GM18909 (cell line): Measurements from ENCODE around the gene PNPLA2.

Experiments
- ATAC-seq: cut with Tn5 transposase; IDR thresholded peaks from one replicate; pipeline ENCODE4 v1.9.1; 2021; ENCODE audit warnings: mild to moderate bottlenecking; ENCODE audit not compliant: unreplicated experiment, poor library complexity

PNPLA2 gene

DNA sequence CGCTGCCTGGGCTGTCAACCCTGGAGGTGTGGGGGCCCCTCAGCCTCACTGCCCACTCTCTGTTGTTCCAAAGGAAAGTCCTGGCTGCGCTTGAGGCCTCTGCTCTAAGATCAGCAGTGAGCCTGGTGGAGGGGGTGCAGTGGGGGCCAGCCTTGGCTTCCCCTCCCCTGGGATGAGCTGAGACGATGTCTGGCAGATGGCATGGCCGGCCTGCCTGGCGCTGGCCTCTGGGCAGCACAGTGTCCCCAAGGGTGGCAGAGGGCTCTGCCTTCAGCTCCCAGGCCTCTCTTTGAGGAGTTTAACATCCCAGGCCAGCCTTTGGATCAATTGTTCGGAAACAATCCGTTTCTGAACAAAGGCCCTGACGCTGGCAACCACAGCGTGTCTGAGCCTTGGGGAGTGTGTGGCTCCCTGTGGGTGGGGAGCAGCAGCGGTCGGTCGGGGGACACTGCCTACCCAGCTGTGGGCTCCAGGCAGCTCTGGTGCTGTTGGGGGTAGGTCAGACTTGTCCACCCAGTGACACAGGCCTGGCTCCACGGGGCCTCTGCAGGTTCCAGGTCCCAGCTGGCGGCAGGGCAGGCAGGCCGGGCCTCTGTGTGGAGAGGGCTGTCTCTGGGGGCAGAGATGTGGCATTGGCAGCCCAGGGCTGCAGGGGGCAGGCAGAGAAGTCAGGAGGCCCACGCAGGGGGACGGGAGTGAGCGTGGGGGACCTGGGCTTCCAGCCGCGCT lies 36.1 kb downstream of the PNPLA2 start:
- ATAC-seq = no peak

DNA sequence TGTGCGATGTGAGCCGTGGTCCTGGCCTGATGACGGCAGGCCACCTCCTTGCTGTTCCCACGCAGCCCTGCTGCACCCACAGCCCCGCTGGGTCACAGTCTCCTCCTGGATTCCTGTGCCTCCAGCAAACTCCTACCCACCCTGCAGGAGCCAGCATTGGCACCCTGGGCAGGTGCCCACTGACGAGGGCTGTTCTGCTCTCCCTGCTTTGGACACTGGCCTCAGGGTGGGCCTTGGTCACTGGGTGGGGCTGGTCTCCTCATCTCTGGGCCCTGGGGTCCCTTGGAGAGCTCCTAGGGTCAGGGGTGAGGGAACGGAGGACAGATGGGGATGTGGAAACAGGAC lies 36.6 kb downstream of the PNPLA2 start:
- no peak for ATAC-seq

DNA sequence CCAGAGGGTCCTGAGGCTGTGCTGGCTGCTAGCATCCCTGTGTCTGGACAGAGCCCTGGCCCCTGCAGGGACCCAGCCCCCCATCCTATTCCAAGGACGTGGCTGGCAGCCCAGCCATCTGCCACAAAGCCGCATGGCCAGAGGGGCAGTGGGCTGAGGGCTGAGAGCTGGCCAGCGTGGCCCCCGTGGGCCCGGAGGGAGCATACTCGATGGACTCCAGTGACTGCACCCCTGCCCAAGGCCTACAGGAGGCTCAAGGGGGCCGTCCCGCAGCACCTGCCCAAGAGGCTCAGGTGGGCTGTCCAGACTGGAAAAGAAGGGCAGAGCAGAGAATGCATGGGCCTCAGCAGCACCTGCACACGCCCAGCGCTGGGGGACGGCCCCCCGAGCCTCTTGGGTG lies 37.1 kb downstream of the PNPLA2 start:
- ATAC-seq = no peak

DNA sequence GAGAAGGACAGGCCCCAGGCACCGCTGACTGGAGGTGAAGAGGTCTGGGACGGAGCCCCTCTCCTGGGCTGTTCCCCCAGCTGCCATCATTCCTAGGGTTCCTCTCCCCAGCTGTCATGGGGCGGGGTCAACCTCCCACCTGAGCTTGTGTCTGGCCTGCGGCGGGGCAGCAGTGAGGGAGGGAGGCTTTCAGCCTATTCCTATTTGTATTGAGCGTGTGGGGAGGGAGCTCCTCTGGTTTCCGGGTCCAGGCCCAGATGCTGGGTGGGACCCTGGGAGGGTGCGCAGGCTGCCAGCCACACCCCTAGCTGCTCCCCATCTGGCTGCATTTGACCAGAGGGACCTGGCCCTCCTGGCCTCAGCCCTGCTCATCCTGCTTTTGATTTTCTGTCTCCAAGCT lies 37.7 kb downstream of the PNPLA2 start:
- ATAC-seq = no peak

DNA sequence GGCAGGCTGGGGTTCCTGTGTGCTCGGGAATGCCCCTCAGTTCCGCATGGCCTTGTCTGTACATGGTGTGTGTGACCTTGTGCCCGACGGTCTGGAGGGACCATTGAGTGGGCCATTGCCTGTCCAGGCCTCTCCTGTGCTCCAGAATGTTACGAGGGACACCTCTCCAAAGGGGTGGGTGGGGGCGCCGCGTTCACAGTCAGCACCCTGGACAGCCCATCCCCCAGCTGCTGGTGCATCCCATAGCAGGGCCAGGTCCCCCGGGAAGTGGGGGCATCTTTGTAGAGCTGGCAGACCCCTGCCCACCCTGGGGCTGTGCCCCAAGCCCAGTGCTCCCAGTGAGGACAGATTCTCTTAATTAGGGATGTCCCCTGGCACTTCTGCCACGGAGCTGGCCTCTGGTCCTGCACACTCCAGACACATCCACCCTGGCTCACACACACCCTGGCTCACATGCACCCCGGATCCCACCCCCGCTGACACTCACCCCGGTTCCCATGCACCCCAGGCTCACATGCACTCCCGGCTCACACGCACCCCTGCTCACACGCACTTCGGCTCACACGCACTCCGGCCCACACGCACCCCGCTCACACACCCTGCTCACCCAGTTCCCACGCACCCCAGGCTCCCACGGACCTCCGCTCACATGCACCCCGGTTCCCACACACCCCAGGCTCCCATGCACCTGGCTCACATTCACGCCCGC lies 39.5 kb downstream of the PNPLA2 start:
- ATAC-seq = no peak

DNA sequence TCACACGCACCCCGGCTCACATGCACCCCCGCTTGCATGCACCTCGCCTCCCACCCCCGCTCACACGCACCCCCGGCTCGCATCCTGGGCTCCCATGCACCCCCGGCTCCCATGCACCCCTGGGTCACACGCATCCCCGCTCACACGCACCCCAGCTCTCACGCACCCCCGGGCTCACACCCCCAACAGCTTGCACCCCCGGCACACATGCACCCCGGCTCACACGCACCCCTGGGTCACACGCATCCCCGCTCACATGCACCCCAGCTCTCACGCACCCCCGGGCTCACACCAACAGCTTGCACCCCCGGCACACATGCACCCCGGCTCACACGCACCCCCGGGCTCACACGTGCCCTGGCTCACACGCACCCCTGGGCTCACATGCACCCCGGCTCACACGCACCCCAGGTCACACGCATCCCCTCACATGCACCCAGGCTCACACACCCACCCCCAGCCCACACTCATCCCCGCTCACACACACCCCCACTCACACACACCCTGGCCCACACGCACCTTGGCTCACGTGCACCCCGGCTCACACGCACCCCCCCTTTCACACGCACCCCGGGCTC lies 40.1 kb downstream of the PNPLA2 start:
- no peak for ATAC-seq

DNA sequence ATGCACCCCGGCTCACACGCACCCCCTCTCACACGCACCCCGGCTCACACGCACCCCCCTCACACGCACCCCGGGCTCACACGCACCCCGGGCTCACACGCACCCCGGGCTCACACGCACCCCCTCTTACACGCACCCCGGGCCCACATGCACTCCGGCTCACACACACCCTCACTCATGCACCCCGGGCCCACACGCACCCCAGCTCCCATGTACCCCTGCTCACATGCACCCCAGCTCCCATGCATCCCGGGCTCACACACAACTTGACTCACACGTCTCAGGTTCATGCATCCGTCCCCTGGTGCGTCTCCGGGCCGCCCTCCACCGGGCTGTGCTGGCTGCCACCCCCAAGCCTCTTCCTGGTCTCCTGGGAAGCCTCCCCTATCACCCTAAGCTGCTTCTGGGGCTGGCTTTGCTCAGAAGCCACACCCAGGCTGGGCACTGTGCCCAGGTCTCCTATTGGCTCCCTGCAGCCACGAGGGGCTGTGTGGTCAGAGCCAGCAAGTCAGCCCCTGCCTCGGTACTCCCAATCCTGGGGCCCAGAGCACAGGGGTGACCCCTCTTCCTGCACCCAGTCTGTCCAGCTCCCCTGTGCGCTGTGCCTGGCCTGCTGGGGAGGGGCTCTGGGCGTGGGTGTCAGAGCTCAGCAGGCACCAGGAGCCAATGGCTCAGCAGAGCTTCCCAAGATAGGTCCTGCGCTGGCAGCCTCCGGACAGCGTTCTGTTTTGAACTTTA lies 40.8 kb downstream of the PNPLA2 start:
- ATAC-seq = no peak

DNA sequence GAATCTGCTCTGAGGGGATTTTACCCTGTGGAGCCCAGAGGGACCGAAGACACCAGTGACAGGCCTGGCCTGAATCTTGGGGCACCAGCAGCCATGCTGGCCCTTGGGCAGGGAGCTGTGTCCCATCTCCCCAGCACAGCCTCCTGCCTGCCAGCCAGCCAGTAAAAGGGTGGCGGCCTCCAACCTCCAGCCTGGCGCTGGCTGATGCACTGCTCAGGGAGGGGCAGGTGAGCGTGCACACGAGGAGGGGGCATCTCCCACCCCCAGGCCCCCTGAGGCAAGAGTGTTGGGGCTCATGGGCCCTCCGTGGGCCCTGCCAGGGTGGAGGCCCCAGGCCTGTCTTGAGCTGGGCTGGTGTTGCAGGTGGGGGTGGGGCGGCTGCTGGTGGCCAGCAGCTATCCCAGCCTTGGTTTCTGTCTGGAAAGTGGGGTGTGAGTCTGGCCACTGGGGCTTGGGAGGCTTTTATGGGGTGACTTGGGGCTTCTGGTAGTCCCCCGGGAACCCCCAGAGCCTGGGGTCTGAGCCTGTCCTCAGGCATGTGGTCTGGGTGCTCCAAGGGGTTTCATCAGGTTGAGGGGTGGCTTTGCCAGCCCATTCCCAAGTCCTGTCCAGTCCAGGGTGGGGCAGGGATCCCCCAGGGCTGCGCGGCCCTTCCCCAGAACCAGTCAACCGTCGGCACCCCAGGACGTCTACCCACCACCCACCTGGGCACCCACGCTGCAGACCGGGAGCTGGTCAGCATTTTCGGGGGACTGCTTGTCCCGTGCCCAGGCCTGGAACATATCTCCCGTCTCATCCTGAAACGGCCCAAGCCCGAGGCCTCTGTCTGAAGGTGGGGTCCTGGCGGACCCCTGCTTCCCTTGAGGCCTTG lies 41.8 kb downstream of the PNPLA2 start:
- no peak for ATAC-seq

DNA sequence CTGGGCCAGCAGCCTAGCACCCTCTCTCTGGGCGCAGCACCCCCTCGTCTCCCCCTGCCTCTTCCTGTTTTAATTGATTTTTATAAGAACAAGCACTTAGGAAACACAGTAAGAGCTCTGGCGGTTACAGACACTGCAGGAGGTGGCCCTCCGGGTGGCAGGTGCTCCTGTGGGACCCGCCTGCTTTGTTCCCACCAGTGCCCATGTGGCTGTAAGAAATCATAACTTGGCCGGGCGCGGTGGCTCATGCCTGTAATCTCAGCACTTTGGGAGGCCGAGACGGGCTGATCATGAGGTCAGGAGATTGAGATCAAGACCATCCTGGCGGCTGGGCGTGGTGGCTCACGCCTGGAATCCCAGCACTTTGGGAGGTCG lies 42.4 kb downstream of the PNPLA2 start:
- ATAC-seq = no peak

DNA sequence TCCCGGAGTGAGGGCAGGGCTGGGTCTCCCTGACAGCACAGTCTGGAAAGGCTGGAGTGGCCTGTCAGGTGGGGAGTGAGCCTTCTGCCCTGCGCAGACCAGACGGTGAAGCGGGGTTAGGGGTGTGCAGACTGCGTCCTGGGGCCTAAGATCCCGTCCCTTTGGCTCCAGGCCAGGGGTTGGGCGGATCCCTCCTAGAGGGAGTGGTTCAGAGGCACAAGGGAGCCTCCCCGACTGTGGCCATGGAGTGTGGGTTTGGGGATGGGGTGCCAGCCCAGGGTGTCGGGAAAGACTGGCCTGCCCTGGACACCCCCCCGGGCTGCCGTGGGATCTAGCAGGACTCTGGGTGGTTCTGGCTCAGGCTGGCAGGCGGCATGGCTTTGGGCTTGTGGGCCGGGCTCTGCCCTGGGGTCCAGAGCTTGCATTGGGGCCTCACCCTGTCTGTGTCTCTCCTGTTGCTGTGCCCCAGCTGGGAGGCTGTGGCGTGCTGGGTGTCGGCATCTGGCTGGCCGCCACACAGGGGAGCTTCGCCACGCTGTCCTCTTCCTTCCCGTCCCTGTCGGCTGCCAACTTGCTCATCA lies 43.5 kb downstream of the PNPLA2 start:
- ATAC-seq = no peak

DNA sequence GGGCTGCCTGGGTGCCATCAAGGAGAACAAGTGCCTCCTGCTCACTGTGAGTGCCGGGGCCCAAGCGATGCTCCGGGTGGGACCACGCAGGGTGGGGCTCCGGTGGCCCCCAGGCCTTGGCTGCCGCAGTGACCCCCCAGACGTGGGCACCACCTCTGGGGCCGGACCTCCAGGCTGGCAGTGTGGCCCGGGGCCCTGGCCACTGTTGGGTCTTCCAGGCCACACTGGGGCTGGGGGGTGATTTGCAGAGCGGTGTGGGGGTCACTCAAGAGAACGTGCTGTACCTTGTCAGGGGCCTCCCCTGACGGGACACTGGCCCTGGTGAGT lies 43.9 kb downstream of the PNPLA2 start:
- ATAC-seq = no peak

DNA sequence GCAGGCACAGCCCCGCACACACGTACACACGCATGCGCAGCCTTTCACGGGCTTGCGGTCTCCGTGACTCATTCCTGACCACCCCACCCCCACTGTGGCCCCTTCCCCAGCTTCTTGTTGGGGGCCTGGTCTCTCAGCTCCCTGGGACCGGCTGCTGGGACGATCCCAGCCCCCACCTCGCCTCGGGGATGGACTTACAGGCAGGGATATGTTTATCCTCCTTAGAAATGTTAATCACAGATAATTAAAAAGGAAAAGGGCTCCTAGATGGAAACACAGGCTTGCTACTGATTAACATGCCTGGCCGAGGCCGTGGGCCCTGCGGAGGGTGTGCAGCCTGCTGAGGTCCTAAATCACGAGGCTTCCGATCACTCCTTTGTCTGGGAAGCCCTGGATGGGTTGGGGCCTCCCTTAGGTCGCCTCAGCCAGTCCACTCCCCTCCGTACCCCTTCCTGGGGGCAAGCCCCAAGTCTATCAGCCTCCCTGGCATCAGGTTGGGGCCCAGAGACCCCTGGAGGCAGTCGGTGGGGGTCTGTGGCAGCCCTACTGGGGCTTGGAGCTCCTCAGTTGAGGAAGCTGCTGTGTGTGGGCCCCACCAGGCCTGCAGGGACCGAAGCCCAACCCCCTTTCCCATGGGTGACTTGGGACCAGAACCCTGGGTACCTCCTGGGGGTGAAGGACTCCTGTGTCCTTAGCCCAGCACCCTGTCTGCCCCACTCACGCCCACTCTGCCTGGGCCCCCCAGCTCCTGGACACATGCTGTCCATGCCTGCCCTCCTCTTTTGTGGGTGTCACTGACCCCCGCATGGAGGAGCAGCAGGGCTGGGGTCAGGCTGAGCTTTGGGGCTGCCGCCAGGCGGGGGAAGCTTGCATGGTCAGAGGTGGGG lies 44.6 kb downstream of the PNPLA2 start:
- ATAC-seq = no peak

DNA sequence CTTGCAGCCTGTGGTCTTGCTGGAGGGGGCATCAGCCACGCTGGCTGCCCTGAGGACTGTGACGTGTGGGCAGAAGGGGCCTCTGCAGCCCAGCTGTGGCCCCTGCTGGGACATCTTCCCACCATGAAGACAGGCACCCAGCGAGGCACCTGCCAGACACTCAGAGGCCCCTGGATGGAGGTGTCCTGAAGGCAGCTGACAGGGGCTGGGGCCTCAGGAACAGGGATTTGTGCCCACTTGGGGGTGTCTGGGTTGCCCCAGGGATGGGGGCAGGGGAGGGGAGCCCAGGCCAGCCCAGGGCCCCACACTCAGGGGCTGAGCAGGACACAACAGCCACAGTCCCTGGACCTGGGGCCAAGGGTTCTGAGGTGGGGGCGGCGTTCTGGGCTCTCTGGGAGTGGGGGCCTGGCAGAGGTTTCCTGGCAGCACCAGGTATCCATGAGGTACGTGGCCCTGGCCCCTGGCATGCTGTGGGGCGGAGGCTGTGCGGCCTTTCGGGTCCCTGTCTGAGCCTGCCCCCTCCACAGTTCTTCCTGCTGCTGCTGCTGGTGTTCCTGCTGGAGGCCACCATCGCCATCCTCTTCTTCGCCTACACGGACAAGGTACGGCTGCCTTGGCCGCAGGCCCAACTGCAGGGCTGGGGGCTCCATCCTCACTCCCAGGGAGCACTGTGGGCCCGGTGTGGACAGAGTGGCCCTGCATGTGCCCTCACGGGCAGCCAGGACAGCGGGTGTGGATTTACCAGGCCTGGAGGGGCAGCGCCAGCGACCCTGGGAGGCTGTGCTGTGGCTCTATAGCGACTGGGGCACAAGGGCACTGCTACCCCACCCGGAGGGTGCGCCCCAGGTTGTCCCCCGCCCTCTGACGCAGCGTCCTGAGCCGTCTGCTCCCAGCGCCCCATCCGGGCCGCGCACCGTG lies 45.5 kb downstream of the PNPLA2 start:
- no peak for ATAC-seq

DNA sequence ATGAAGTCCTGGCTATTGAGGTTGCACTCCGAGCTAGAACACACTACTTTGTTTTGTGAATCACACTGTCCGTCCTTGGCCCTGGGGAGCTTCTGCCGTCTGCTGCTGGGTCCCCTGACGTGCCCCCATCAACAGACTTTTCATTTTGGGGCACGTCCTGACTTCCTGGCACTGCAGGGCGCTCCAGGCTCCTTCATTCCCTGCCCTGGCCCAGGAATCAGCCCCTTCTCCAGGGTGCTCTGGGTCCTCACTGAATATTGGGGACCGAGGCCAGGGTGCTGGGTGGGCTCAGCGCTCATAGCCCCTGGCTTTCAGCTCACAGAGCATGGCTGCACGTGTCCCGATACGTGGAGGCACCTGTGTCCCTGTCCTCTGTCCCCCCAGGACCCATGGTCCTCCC lies 46.2 kb downstream of the PNPLA2 start:
- no peak for ATAC-seq

DNA sequence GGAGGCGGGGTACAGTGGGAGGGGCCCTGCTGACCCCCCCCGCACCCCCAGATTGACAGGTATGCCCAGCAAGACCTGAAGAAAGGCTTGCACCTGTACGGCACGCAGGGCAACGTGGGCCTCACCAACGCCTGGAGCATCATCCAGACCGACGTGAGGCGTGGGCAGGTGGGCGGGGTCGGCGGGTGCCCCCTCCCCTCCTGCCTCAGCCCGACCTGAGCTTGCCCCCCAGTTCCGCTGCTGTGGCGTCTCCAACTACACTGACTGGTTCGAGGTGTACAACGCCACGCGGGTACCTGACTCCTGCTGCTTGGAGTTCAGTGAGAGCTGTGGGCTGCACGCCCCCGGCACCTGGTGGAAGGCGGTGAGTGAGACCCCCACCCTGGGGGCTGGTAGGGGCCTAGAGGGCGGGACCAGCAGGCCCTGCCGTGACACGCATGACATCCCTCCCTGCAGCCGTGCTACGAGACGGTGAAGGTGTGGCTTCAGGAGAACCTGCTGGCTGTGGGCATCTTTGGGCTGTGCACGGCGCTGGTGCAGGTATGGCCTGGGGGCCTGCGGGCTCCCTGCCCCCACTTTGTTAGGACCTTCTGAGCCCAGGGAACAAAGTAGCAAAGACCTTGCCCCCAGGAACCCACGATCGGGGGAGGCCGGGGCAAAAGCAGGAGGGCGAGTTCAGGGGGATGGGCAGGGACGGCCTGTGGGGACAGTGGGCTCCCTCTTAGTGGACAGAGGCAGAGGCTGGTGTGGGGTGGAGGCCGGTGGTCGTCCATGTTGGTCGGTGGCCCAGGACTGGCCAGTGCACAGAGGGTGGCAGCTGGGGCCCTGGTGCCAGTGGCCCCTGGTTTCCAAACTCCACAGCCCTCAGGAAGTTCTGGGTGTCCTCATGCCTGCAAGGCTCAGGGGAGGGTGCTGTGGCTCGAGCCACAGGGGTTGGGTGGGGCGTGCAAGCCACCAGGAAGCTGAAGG lies 47.0 kb downstream of the PNPLA2 start:
- no peak for ATAC-seq

DNA sequence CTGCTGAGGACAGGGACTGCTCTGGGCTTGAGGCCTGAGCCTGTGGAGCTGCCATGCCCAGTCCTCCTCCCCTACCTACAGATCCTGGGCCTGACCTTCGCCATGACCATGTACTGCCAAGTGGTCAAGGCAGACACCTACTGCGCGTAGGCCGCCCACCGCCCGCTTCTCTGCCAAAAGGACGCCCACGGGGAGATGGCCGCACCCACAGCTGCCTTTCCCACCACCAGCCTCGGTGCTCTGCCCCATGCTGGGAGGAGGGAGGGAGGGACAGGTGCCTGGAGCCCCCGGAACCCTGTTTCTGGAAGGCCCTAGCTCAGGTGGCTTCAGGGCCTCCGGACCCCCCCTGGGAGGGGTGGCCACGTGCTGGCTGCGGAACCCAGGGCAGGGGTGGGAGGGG lies 47.8 kb downstream of the PNPLA2 start:
- no peak for ATAC-seq

DNA sequence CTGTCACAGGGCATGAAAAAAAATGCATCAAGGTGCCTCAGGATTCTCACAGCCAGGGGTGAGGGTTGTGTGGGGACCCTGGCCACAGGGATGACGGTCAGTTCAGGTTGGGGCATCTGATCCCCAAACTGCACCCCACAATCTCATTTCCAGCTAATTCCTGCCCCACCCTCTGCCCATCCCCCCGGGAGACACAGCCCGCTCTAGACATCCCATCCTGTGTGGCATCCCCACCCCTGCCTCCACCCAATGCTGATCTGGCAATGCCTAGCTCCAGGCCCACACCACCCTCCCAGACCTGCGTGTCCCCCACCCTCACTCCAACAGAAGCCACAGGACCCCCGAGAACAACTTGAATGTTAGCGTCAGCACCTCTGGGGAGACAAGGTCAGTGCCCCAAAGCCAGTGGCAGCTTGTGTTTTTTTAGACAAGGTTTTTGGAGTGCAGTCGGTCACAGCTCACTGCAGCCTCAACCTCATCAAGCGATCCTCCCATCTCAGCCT lies 49.2 kb downstream of the PNPLA2 start:
- no peak for ATAC-seq
